ENCODE results near the gene MEOX2. TPM values are rescaled to one million over a fixed set of nuclear protein-coding genes. Genes with fewer than 3 reads are reported as not detected.

MEOX2 gene
- total RNA-seq, 1 donor from 2014 or later: 17.1 TPM

DNA sequence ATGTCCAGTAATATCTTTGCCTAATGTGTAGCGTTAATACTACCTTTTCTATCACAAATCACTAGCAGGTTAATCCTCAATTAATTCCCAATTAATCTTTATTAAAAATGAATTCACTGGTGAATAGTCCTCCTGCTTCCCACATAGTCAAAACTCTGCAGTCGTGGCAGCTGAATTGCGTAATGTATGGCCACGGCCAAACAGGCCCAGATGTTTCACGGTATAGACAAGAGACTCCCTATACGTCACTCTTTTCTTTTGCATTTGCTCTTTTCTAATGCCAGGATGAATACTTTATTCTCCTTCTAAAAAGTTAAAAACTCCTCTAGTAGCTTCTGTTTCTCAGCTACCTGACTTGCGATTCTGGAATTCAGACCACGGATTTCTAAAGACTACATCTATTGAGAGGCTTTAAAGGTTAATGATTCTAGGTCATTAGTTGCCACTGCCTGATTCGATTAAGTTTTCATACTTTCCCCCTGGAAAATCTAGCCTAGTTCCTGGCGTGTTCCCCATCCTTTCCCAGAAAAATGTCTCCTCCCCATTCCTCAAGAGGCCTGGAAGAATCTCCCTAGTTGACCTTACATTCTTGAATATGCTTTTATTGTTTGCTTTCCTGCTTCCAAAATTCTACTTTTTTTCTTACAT, 16.9 kb downstream of the MEOX2 start:
- Histone ChIP-seq H3K4me1 (no peaks in the 10 kb centered on the region), H3K9me3 (no peaks in the 10 kb centered on the region), H3K4me3 (no peak overlapping the region), H3K27me3 (ENCODE audit: low read depth) (no peaks in the 10 kb centered on the region), H3K36me3 (no peaks in the 10 kb centered on the region), H3K27ac (no peak overlapping the region)
- DNase-seq: no peak
- ATAC-seq: no peak
- intact Hi-C loops (cut with DNase I): no loop called here
- no peak for TF ChIP-seq CTCF (IDR thresholded peaks at IDR 0.05)

GRCh38 chr7:15667991-15668390, 18.5 kb downstream of the MEOX2 start:
- DNase-seq: no peak
- no peak for ATAC-seq
- Histone ChIP-seq H3K27ac (no peak overlapping the region), H3K4me3 (no peak overlapping the region), H3K4me1 (no peaks in the 10 kb centered on the region), H3K27me3 (ENCODE audit: low read depth) (no peaks in the 10 kb centered on the region), H3K36me3 (no peaks in the 10 kb centered on the region), H3K9me3 (no peaks in the 10 kb centered on the region)
- intact Hi-C loops (cut with DNase I): no loop called here
- TF ChIP-seq CTCF (IDR thresholded peaks at IDR 0.05): no peak

DNA sequence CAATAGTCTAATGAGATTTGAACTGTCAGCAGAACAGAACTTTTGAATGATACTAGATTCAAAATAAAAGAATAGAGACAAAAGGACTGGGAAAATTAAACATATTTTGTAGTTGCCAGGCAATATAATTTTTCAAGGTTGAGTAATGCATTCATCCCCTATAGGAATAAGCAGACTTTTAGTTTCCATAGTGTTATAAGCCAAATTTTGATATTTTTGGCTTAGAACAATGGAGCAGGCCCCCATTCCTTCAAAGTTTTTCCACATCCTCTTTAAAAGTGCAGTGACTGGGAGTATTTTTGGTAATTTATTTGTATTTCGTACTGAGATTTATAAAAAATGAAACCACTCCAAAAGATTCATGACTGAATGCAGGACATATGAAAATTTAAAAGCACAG, 24.0 kb downstream of the MEOX2 start:
- H3K27me3 ChIP-seq (ENCODE audit: low read depth): no peaks in the 10 kb centered on the region
- H3K4me1 ChIP-seq: no peaks in the 10 kb centered on the region
- H3K27ac ChIP-seq: no peak overlapping the region
- H3K36me3 ChIP-seq: no peaks in the 10 kb centered on the region
- no peak for TF ChIP-seq CTCF (IDR thresholded peaks at IDR 0.05)
- intact Hi-C loops (cut with DNase I): no loop called here
- H3K9me3 ChIP-seq: no peaks in the 10 kb centered on the region
- ATAC-seq: no peak
- no peak for DNase-seq
- no peak overlapping the region for H3K4me3 ChIP-seq

GRCh38 chr7:15658247-15658646, 28.2 kb downstream of the MEOX2 start:
- no peak overlapping the region for H3K27ac ChIP-seq
- no peak for ATAC-seq
- no peak for DNase-seq
- no peak overlapping the region for H3K4me3 ChIP-seq
- intact Hi-C loops (cut with DNase I): no loop called here
- H3K4me1 ChIP-seq: no peaks in the 10 kb centered on the region
- no peak for TF ChIP-seq CTCF (IDR thresholded peaks at IDR 0.05)
- H3K27me3 ChIP-seq (ENCODE audit: low read depth): no peaks in the 10 kb centered on the region
- H3K9me3 ChIP-seq: no peaks in the 10 kb centered on the region
- no peaks in the 10 kb centered on the region for H3K36me3 ChIP-seq

DNA sequence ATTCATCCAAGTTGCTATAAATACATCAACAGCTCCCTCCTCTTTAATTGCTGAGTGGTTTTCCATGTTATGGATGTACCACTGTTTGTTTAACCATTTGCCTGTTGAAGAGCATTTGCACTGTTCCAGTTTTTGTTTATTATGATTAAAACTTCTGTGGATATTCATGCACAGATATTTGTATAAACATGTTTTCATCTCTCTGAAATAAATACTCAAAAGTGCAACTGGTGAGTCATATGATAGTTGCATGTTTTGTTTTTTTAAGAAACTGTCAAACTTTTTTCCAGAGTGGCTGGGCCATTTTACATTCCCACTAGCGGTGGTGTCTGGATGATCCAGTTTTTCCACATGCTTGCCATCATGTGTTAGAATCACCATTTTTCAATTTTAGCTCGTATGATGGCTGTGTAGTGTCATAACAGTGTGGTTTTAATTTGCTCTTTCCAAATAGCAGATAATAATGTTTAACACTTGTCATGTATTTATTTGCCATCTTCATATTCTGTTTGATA, 33.6 kb downstream of the MEOX2 start:
- no peak for DNase-seq
- no peak overlapping the region for H3K4me3 ChIP-seq
- H3K36me3 ChIP-seq: no peaks in the 10 kb centered on the region
- ATAC-seq: no peak
- no peaks in the 10 kb centered on the region for H3K4me1 ChIP-seq
- no peaks in the 10 kb centered on the region for H3K9me3 ChIP-seq
- no peaks in the 10 kb centered on the region for H3K27me3 ChIP-seq (ENCODE audit: low read depth)
- TF ChIP-seq CTCF (IDR thresholded peaks at IDR 0.05): no peak
- no peak overlapping the region for H3K27ac ChIP-seq
- intact Hi-C loops (cut with DNase I): no loop called here

Data from lower lobe of right lung (tissue), 2 donors.